ENCODE results near the gene ROMO1. TPM values are rescaled to one million over a fixed set of nuclear protein-coding genes. Genes with fewer than 3 reads are reported as not detected.

The ROMO1 gene
- total and polyA plus RNA-seq, 10 of the 15 experiments (the other 5 are each of a cell fraction or from before 2014, with no cell fraction given), result 23.2 to 631 (median 352) TPM

GRCh38 chr20:35721219-35721618 is 22.0 kb downstream of the ROMO1 start:
- Histone ChIP-seq H3K9ac (ENCODE audit: control insufficient read depth, insufficient read depth, low read length) (no peak overlapping the region), H3K9me3 (replicated peaks; ENCODE audit: control insufficient read depth, insufficient read depth, low read length) (no peaks in the 10 kb centered on the region), H3K4me3 (no peak overlapping the region), H3K79me2 (ENCODE audit: control insufficient read depth, insufficient read depth, low read length) (peaks cover 40% of the 10 kb centered on the region), H3K27me3 (replicated peaks in 1 of 2; ENCODE audit: control insufficient read depth in 2 of 2, insufficient read depth in 2 of 2, low read length in 1 of 2) (no peaks in the 10 kb centered on the region), H3K36me3 (ENCODE audit: control insufficient read depth in 2 of 2, insufficient read depth in 2 of 2, low read length in 1 of 2) (peaks cover 29 to 52% of the 10 kb centered on the region in 2 experiments), H3K4me2 (ENCODE audit: control insufficient read depth, insufficient read depth) (no peak overlapping the region), H3K27ac (ENCODE audit: control insufficient read depth, insufficient read depth) (no peak overlapping the region), H2AFZ (ENCODE audit: control insufficient read depth, low read depth, low read length) (no peak overlapping the region), H4K20me1 (ENCODE audit: control insufficient read depth, insufficient read depth) (peaks cover 11% of the 10 kb centered on the region), H3K4me1 (ENCODE audit: control insufficient read depth, insufficient read depth, low read length) (no peaks in the 10 kb centered on the region; the same call in 1 of the 2 replicates)
- RAD21 ChIA-PET (ENCODE audit: unreplicated experiment), result no interaction called here
- DNase-seq (ENCODE audit: low read depth, low spot score), result no peak
- POLR2A ChIA-PET, result interaction anchor here (1.8 kb wide), 1 partner anchor 102 kb away, joined by 6 read pairs; no protein-coding TSS in a partner anchor
- intact Hi-C loops (cut with micrococcal nuclease; ENCODE audit: unreplicated experiment), result no loop called here
- in situ Hi-C loops (cut with MboI), result no loop called here
- no peak for TF ChIP-seq RELB (IDR thresholded peaks at IDR 0.05; ENCODE audit: low read depth)
- TF ChIP-seq HDAC2 (IDR thresholded peaks at IDR 0.05), result no peak
- no peak for TF ChIP-seq CHD1 (IDR thresholded peaks at IDR 0.05; ENCODE audit: low read depth, low read length)
- no peak for TF ChIP-seq ZZZ3 (IDR thresholded peaks at IDR 0.05; ENCODE audit: control insufficient read depth, insufficient read length, low read depth)
- no peak for TF ChIP-seq ZNF687 (IDR thresholded peaks at IDR 0.05)
- no peak for TF ChIP-seq SMC3 (IDR thresholded peaks at IDR 0.05; ENCODE audit: borderline replicate concordance, low read length)
- no peak for TF ChIP-seq SKIL (IDR thresholded peaks at IDR 0.05; ENCODE audit: low read depth, poor library complexity, severe bottlenecking)
- no peak for TF ChIP-seq HSF1 (IDR thresholded peaks at IDR 0.05; ENCODE audit: low read depth, low read length)
- TF ChIP-seq SMARCA5 (IDR thresholded peaks at IDR 0.05), result no peak
- no peak for FAIRE-seq
- SMC1A ChIA-PET (ENCODE audit: uncharacterized antibody, unreplicated experiment), result interaction anchor here (1.7 to 1.9 kb wide), 2 partner anchors 9 to 22 kb away, joined by 3 to 5 read pairs; no protein-coding TSS in a partner anchor
- WGBS (ENCODE audit: insufficient coverage, insufficient replicate concordance, low lambda C conversion rate, missing lambda C conversion rate), result 100% methylated on average over 3 of the region's 3 CpGs
- CTCF ChIA-PET, result interaction anchor here (0.5 kb wide), 1 partner anchor 195 kb away, joined by 5 read pairs; no protein-coding TSS in a partner anchor
- BruUV-seq (replicated peaks), result TSS peak; percentile 15
- ATAC-seq, result no peak

Data from GM12878 (cell line).